ENCODE results near the gene CCDC141.

DNA sequence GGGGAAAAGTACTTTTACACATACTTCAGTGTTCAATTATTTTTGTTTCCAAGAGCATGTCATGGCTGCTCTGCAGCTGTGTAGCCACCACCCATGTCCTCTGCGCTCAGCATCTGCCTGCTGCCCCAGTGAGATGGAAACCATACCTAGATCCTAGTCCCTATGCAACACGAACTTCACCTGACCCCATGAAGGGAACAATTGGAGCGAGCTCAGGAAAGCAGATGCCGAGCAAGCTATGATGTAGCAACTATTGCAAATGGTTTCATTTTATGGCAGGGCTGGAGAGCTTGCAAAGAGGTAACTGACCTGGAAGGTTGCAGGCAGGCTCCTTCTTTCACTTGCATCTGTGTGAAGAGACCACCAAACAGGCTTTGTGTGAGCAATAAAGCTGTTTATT is 1.3 kb upstream of the CCDC141 start:
- TF ChIP-seq, protein P1, sequence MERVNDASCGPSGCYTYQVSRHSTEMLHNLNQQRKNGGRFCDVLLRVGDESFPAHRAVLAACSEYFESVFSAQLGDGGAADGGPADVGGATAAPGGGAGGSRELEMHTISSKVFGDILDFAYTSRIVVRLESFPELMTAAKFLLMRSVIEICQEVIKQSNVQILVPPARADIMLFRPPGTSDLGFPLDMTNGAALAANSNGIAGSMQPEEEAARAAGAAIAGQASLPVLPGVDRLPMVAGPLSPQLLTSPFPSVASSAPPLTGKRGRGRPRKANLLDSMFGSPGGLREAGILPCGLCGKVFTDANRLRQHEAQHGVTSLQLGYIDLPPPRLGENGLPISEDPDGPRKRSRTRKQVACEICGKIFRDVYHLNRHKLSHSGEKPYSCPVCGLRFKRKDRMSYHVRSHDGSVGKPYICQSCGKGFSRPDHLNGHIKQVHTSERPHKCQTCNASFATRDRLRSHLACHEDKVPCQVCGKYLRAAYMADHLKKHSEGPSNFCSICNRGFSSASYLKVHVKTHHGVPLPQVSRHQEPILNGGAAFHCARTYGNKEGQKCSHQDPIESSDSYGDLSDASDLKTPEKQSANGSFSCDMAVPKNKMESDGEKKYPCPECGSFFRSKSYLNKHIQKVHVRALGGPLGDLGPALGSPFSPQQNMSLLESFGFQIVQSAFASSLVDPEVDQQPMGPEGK (CRISPR knock-in tag; IDR thresholded peaks at IDR 0.05; ENCODE audit: borderline replicate concordance), result no peak
- TF ChIP-seq ZNF565 (CRISPR knock-in tag; conservative IDR thresholded peaks at IDR 0.05; ENCODE audit: low read depth), result no peak
- TF ChIP-seq PPARA (CRISPR knock-in tag; IDR thresholded peaks at IDR 0.05; ENCODE audit: borderline replicate concordance), result no peak
- no peak for TF ChIP-seq SNAI2 (CRISPR knock-in tag; IDR thresholded peaks at IDR 0.05)
- no peak for TF ChIP-seq ESRRG (CRISPR knock-in tag; IDR thresholded peaks at IDR 0.05)
- no peak for TF ChIP-seq RARB (CRISPR knock-in tag; IDR thresholded peaks at IDR 0.05)
- no peak for TF ChIP-seq ZFP3 (CRISPR knock-in tag; IDR thresholded peaks at IDR 0.05)
- no peak for TF ChIP-seq OSR1 (CRISPR knock-in tag; IDR thresholded peaks at IDR 0.05)
- TF ChIP-seq BACH2 (CRISPR knock-in tag; IDR thresholded peaks at IDR 0.05; ENCODE audit: borderline replicate concordance), result no peak
- no peak for TF ChIP-seq ARNTL (CRISPR knock-in tag; IDR thresholded peaks at IDR 0.05; ENCODE audit: borderline replicate concordance, low read depth)
- TF ChIP-seq ZFP30 (CRISPR knock-in tag; IDR thresholded peaks at IDR 0.05), result no peak
